ENCODE measurements around the gene BBS9.

DNA sequence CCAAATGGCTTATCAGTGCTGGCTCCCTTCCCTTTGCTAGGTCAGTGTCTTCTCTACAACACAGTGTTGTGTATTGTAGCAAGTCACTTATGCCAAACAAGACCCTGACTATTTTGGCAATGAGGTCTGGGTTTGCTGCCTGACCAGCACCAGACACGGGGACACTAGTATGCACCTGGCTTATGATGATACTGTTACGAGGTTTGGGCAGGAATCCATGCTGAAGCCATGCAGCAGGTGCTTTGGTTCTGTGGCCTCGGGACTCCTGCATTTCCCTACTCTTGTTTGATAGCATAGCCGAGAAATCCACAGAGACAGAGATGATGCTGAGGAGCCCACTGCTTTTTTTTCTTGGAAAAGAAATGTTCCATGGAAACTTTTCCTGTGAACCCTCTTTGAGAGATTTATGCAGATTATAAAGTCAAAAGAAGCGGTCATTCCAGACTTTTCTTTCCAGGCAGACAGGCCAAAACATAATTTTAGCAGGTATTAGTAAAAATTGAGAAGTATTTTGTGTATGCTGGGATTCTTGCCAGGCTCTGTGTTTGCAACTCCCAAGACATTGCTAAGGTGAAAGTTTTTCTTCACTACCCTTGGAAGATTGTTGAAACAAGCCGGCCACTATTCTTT, 291.1 kb downstream of the BBS9 start:
- TF ChIP-seq EZH2phosphoT487 (conservative IDR thresholded peaks at IDR 0.05; ENCODE audit: low read length) = no peak
- no peak for TF ChIP-seq CTCF (IDR thresholded peaks at IDR 0.05; ENCODE audit: insufficient read depth, low read length, poor library complexity, severe bottlenecking)

Measured in SU-DHL-6 (cell line).